Tibial artery (tissue), 4 donors: ENCODE measurements around the gene DNM3.

Experiments
- DNase-seq, 2 donors: peaks; one replicate each; pipeline ENCODE4 v3.0.0-alpha.2; 2019
- H3K27ac ChIP-seq, 2 donors: fragments of 200-600 bp; sonication (generic) in 1 of 2; 1 replicate in 1 of 2; 2 replicates in 1 of 2; pipeline ENCODE4 v1.5.1; 2018 to 2019; ENCODE audit warnings: mild to moderate bottlenecking in 1 of 2
- H3K27me3 ChIP-seq, 2 donors: fragments of 200-600 bp; sonication (generic) in 1 of 2; one replicate each; pipeline versions ENCODE4 v1.5.1 to v1.6.0; 2016 to 2019
- H3K36me3 ChIP-seq, 3 donors: fragments of 200-600 bp; sonication (generic) in 2 of 3; one replicate each; pipeline ENCODE4 v1.5.1; 2016 to 2019; ENCODE audit warnings: mild to moderate bottlenecking in 2 of 3
- H3K4me1 ChIP-seq, 4 donors: fragments of 200-600 bp; sonication (generic) in 2 of 4; 1 replicate in 3 of 4; 2 replicates in 1 of 4; pipeline ENCODE4 v1.5.1; 2016 to 2019
- H3K4me3 ChIP-seq, 2 donors: fragments of 200-600 bp; sonication (generic) in 1 of 2; 1 replicate in 1 of 2; 2 replicates in 1 of 2; pipeline ENCODE4 v1.5.1; 2018 to 2019; ENCODE audit warnings: mild to moderate bottlenecking in 2 of 2
- H3K9me3 ChIP-seq, 3 donors: fragments of 200-600 bp; sonication (generic) in 1 of 3; one replicate each; pipeline ENCODE4 v1.5.1; 2016 to 2019
- intact Hi-C: fragments of 100-400 bp; cut with DNase I; formaldehyde crosslinking; loops from one replicate; pipeline ENCODE4 v1.15.0; 2023; ENCODE audit warnings: low total_unique reads
- TF ChIP-seq, protein P1 (sequence below), 2 experiments: fragments of 200-600 bp in 1 of 2; fragments of 450-650 bp in 1 of 2; IDR thresholded peaks; one replicate each; pipeline ENCODE4 v1.5.1; 2017 to 2019; ENCODE audit warnings: antibody characterized with exemption in 2 of 2, mild to moderate bottlenecking in 1 of 2, moderate library complexity in 1 of 2

The DNM3 gene

DNA sequence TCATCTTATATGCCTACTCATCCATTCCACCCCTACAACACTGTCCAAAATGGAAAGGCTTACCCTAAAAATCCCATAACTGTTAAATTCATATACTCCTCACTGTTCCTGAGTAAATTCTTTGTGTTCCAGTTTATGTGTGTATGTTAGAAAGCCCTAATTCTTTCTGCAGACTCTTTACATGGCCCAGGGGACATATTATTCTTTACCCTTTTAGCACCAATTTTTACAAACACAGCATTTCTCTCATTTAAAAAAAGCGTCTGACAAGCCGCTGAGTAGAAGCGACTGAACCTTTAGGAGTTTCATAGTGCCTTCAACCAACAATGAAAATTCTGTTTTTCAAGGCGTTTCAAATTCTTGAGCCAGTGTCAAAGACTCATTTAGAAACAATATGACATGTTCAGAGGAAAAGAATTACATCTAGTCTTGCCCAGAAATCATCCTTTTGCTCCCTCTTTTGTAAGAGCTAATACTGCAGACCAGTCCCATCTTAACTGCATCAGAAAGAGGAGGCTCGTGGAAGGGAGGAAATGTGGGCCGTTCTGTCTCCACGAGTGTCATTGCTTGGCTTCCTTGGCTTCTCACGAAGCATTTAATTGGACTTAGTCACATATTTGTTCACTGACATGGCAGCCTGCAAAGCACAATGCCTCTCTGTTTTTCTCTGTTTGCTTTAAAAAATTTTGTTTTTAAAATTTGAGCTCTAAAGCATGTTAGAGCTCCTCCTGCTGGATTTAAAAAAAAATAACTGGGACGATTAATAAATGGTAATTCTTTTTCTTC lies 557.9 kb downstream of the DNM3 start:
- Histone ChIP-seq H3K27me3 (no peaks in the 10 kb centered on the region), H3K27ac (peak overlapping the region; percentile 74 to 77), H3K9me3 (no peaks in the 10 kb centered on the region), H3K4me1 (peaks cover 0 to 72% (median 30%) of the 10 kb centered on the region in 4 donors), H3K4me3 (peak overlapping the region; percentile 26 to 28), H3K36me3 (no peaks in the 10 kb centered on the region)
- intact Hi-C loops: loop anchor here (5.0 to 10.0 kb wide), 2 partner anchors 54 to 267 kb away; no protein-coding TSS in a partner anchor
- DNase-seq: peak; percentile 73 to 76
- TF ChIP-seq, protein P1, sequence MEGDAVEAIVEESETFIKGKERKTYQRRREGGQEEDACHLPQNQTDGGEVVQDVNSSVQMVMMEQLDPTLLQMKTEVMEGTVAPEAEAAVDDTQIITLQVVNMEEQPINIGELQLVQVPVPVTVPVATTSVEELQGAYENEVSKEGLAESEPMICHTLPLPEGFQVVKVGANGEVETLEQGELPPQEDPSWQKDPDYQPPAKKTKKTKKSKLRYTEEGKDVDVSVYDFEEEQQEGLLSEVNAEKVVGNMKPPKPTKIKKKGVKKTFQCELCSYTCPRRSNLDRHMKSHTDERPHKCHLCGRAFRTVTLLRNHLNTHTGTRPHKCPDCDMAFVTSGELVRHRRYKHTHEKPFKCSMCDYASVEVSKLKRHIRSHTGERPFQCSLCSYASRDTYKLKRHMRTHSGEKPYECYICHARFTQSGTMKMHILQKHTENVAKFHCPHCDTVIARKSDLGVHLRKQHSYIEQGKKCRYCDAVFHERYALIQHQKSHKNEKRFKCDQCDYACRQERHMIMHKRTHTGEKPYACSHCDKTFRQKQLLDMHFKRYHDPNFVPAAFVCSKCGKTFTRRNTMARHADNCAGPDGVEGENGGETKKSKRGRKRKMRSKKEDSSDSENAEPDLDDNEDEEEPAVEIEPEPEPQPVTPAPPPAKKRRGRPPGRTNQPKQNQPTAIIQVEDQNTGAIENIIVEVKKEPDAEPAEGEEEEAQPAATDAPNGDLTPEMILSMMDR (IDR thresholded peaks at IDR 0.05): peak; percentile 59 to 77

DNA sequence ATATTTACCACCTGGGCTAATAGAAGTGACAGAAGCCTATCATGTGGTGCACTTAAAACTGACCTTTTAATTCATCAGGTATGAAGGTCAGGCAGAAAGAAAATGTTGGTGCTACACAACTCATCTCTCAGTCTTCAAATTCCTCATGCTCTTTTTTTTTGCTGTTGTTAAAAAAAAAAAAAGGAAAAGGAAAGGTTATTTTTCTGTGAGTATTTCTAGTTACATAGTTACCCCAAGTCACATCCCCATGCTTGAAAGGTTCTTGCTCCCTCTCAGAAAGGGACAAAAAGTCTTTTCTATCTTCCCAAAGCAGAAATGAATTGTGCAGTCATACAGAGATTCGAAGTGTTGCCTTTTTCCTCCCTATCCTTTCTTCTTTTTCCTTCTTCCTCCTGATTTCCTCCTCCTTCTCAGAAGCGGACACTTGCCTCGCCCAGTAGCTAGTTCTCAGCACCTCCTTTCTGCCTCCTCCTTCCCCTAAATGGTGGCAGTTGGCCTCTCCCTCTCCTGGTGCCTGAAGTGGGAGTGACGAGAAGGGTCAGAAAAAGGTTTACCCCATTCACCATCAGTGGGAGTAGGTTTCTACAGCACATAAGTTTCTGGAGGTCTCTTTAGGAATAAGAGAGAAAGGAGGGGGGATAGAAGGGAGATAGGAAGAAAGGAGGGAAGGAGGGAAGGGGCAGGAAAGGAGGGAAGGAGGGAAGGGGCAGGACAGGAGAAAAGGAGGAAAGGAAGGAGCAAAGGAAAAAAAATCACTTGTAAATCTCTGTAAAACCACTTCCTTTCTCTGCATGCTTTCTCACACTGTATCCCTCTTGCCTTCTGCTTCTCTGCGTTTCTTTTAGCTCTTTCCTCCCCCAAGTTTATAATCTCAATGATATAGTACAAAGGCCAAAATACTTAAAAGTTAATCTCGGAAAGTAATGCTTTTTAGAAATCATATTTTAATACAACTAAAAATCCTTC lies 558.7 kb downstream of the DNM3 start:
- no peaks in the 10 kb centered on the region for H3K36me3 ChIP-seq
- TF ChIP-seq, protein P1 (IDR thresholded peaks at IDR 0.05): no peak
- peaks cover 0 to 66% (median 30%) of the 10 kb centered on the region in 4 donors for H3K4me1 ChIP-seq
- H3K27me3 ChIP-seq: no peaks in the 10 kb centered on the region
- intact Hi-C loops: loop anchor here (5.0 to 10.0 kb wide), 3 partner anchors 55 to 308 kb away; no protein-coding TSS in a partner anchor
- no peak overlapping the region for H3K4me3 ChIP-seq
- no peak for DNase-seq
- H3K9me3 ChIP-seq: no peaks in the 10 kb centered on the region
- peak overlapping the region; percentile 74 to 77 for H3K27ac ChIP-seq

DNA sequence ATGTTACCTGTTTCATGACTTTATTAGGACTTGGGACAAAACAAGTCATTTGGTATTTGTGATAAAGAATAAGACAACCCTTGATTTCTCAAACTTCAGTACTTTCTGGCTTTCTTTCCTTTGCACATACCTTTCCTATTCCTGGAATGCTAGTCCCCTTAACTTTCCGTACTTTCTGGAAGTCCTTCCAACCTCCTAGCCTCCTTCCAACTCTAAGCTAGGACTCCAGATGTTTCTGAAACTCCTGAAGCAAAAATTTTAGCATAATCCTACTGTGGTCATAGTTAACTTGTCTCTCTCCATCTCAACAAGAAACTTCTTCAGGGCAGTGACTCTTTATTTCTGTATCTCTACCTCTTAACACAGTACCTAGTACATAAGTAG lies 559.4 kb downstream of the DNM3 start:
- Histone ChIP-seq H3K27ac (peak overlapping the region; percentile 74 to 77), H3K4me3 (no peak overlapping the region), H3K9me3 (no peaks in the 10 kb centered on the region), H3K36me3 (no peaks in the 10 kb centered on the region), H3K27me3 (no peaks in the 10 kb centered on the region), H3K4me1 (peaks cover 0 to 66% (median 30%) of the 10 kb centered on the region in 4 donors)
- intact Hi-C loops: loop anchor here (5.0 kb wide), 1 partner anchor 308 kb away; no protein-coding TSS in a partner anchor
- TF ChIP-seq, protein P1 (IDR thresholded peaks at IDR 0.05): no peak
- DNase-seq: no peak

DNA sequence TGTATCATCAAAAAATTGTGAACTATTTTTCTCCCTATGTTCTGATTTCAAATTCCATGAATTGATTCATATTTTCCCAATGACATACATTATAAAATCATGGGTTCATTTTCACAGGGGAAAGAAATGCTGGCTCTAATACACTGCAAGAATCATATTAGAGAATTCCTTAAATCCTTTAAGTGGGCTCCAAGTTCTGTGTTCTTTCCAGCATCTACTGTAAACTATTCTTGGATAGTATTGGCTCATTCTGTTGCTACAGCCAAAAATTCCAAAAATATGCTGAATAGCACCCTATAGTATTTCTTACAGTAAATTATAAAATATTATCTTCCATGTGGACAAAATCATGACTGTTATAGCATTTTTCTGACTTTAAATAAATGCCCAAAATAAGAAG lies 560.2 kb downstream of the DNM3 start:
- no peak for DNase-seq
- no peaks in the 10 kb centered on the region for H3K9me3 ChIP-seq
- intact Hi-C loops: loop anchor here (5.0 kb wide), 1 partner anchor 309 kb away; no protein-coding TSS in a partner anchor
- TF ChIP-seq, protein P1 (IDR thresholded peaks at IDR 0.05): no peak
- H3K4me1 ChIP-seq: peaks cover 0 to 66% (median 30%) of the 10 kb centered on the region in 4 donors
- H3K27me3 ChIP-seq: no peaks in the 10 kb centered on the region
- H3K36me3 ChIP-seq: no peaks in the 10 kb centered on the region
- peak overlapping the region; percentile 74 to 77 for H3K27ac ChIP-seq
- H3K4me3 ChIP-seq: no peak overlapping the region

DNA sequence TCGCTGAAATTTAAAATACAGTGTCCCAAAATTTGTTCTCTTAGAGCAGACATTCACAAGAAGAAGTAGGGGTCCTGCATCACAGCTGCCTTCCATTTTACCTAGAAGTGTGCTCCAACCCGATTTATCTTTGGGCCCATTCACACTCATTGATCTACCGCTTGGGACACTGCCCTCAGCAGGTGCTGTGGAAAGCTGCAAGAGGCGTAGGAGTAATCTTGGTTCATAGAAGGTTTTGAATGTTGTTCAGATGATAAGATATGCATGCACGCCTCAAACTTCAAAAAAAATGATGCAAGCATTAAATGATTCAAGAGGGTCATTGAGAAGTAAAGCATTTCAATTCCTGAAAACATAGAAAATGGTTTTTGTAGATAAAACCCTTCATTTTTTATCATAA lies 560.6 kb downstream of the DNM3 start:
- H3K9me3 ChIP-seq: no peaks in the 10 kb centered on the region
- peaks cover 0 to 64% (median 30%) of the 10 kb centered on the region in 4 donors for H3K4me1 ChIP-seq
- H3K27me3 ChIP-seq: no peaks in the 10 kb centered on the region
- no peak overlapping the region for H3K4me3 ChIP-seq
- H3K27ac ChIP-seq: peak overlapping the region in 1 of 2 donors; percentile 74
- TF ChIP-seq, protein P1 (IDR thresholded peaks at IDR 0.05): no peak
- intact Hi-C loops: loop anchor here (5.0 kb wide), 1 partner anchor 310 kb away; no protein-coding TSS in a partner anchor
- DNase-seq: no peak
- no peaks in the 10 kb centered on the region for H3K36me3 ChIP-seq
